Renal pelvis (tissue), 4 donors: ENCODE results near the gene TATDN2. TPM values are rescaled to one million over a fixed set of nuclear protein-coding genes. Genes with fewer than 3 reads are reported as not detected.
"Not testable (repeated sequence)": the region's sequence is repeated elsewhere in the genome, so short reads cannot be mapped to it uniquely, and the experiment has no call there.

Experiments used
- DNase-seq: peaks from one replicate; pipeline ENCODE4 v3.0.0-alpha.2; 2013
- polyA plus RNA-seq, 3 donors: library from polyadenylated mRNA; unstranded; fragments of 120-200 nt; gene quantifications; one replicate each; pipeline ENCODE4 v1.2.1, GENCODE V29; 2013; ENCODE audit not compliant: insufficient read length in 3 of 3

TATDN2 gene
- polyA plus RNA-seq, 3 donors = 29.9 to 36.5 (median 34.9) TPM

- no peak for DNase-seq
Measured at GRCh38 chr3:10265833-10266232, 17.6 kb downstream of the TATDN2 start.

- DNase-seq = not testable (repeated sequence)
Measured at GRCh38 chr3:10266936-10267335, 18.7 kb downstream of the TATDN2 start.

GRCh38 chr3:10268116-10268515 lies 19.9 kb downstream of the TATDN2 start:
- no peak for DNase-seq

GRCh38 chr3:10268930-10269329 lies 20.7 kb downstream of the TATDN2 start:
- no peak for DNase-seq

- no peak for DNase-seq
Measured at GRCh38 chr3:10269443-10269842, 21.2 kb downstream of the TATDN2 start.

- not testable (repeated sequence) for DNase-seq
Measured at GRCh38 chr3:10272476-10272875, 24.2 kb downstream of the TATDN2 start.

- no peak for DNase-seq
Measured at GRCh38 chr3:10272977-10273376, 24.7 kb downstream of the TATDN2 start.

GRCh38 chr3:10273702-10274305 lies 25.5 kb downstream of the TATDN2 start:
- no peak for DNase-seq

GRCh38 chr3:10274601-10275000 lies 26.3 kb downstream of the TATDN2 start:
- DNase-seq = no peak

- no peak for DNase-seq
Measured at GRCh38 chr3:10277115-10277625, 28.9 kb downstream of the TATDN2 start.

- no peak for DNase-seq
Measured at GRCh38 chr3:10278501-10278900, 30.2 kb downstream of the TATDN2 start.

GRCh38 chr3:10279384-10280176 lies 31.3 kb downstream of the TATDN2 start:
- DNase-seq = no peak

GRCh38 chr3:10280177-10280529 lies 31.9 kb downstream of the TATDN2 start:
- no peak for DNase-seq

- no peak for DNase-seq
Measured at GRCh38 chr3:10280571-10280970, 32.3 kb downstream of the TATDN2 start.

GRCh38 chr3:10281951-10282350 lies 33.7 kb downstream of the TATDN2 start:
- no peak for DNase-seq

- DNase-seq = no peak
Measured at GRCh38 chr3:10283638-10284037, 35.4 kb downstream of the TATDN2 start.

GRCh38 chr3:10284496-10284895 lies 36.2 kb downstream of the TATDN2 start:
- no peak for DNase-seq

- no peak for DNase-seq
Measured at GRCh38 chr3:10285272-10286132, 37.2 kb downstream of the TATDN2 start.

- no peak for DNase-seq
Measured at GRCh38 chr3:10286133-10286524, 37.9 kb downstream of the TATDN2 start.

GRCh38 chr3:10286596-10287295 lies 38.5 kb downstream of the TATDN2 start:
- DNase-seq = no peak

GRCh38 chr3:10287936-10288574 lies 39.8 kb downstream of the TATDN2 start:
- DNase-seq = no peak
